Transverse colon (tissue), 4 donors: ENCODE data around the gene FUOM. TPM values are rescaled to one million over a fixed set of nuclear protein-coding genes. Genes with fewer than 3 reads are reported as not detected.

ENCODE experiments used
- DNase-seq: peaks from one replicate; pipeline ENCODE4 v3.0.0-alpha.2; 2019
- H3K27ac ChIP-seq, 4 donors: fragments of 200-600 bp; sonication (generic); 2 replicates each; pipeline ENCODE4 v1.5.1; 2016 to 2018; ENCODE audit warnings: inconsistent platforms in 4 of 4
- H3K27me3 ChIP-seq: fragments of 200-600 bp; sonication (generic); 2 replicates; pipeline ENCODE4 v1.5.1; 2017; ENCODE audit warnings: inconsistent platforms
- H3K36me3 ChIP-seq, 4 donors: fragments of 200-600 bp; sonication (generic); 2 replicates each; pipeline ENCODE4 v1.5.1; 2017 to 2019; ENCODE audit warnings: inconsistent platforms in 4 of 4
- H3K4me1 ChIP-seq, 4 donors: fragments of 200-600 bp; sonication (generic); 2 replicates each; pipeline ENCODE4 v1.5.1; 2017 to 2020; ENCODE audit warnings: inconsistent platforms in 4 of 4
- H3K4me3 ChIP-seq, 4 donors: fragments of 200-600 bp; sonication (generic); 1 replicate in 1 of 4; 2 replicates in 3 of 4; pipeline versions ENCODE4 v1.5.1 to v1.6.1; 2017 to 2019; ENCODE audit warnings: inconsistent platforms in 4 of 4
- H3K9me3 ChIP-seq, 2 donors: fragments of 200-600 bp; sonication (generic); 2 replicates each; pipeline ENCODE4 v1.5.1; 2017 to 2019; ENCODE audit warnings: inconsistent platforms in 2 of 2
- CTCF ChIP-seq, 5 experiments: fragments of 200-600 bp in 3 of 5; fragments of 450-650 bp in 2 of 5; sonication (generic) in 3 of 5; IDR thresholded peaks; 1 replicate in 2 of 5; 2 replicates in 3 of 5; pipeline ENCODE4 v1.5.1; 2016 to 2017; ENCODE audit warnings: antibody characterized with exemption in 5 of 5, inconsistent platforms in 3 of 5, mild to moderate bottlenecking in 2 of 5, moderate library complexity in 1 of 5
- POLR2AphosphoS5 ChIP-seq, 3 donors: sonication (generic); formaldehyde crosslinking; IDR thresholded peaks; one replicate each; pipeline ENCODE4 v1.6.1; 2016; ENCODE audit warnings: antibody characterized with exemption in 3 of 3
- WGBS, 2 donors: methylation state at CpG; one replicate each; pipeline ENCODE4 v1.1.5; 2018; ENCODE audit warnings: low coverage in 1 of 2; 5-methylcytosine and 5-hydroxymethylcytosine counted together
- in situ Hi-C, 4 donors: fragments of 200-750 bp; cut with MboI; loops; one replicate each; pipeline versions ENCODE4 v1.15.0 to v1.15.1; 2017; ENCODE audit warnings: low sequenced_read_pairs in 3 of 4, low pct_ligation_motif_present in 1 of 4, low pct_unique_long_range_greater_than_20kb in 1 of 4
- intact Hi-C: fragments of 100-400 bp; cut with DNase I; formaldehyde crosslinking; loops from one replicate; pipeline ENCODE4 v1.15.1; 2023; ENCODE audit warnings: low total_unique reads
- small RNA-seq, 4 donors: library from RNA; depleted of rRNA; stranded (forward); fragments of <200 nt; gene quantifications; one replicate each; pipeline ENCODE3, GENCODE V24; 2016
- total RNA-seq, 4 donors: library from RNA; depleted of rRNA; stranded (reverse); fragments of >200 nt; gene quantifications; one replicate each; pipeline ENCODE4 v1.1.0, GENCODE V29; 2016

Gene FUOM
- total RNA-seq, 4 donors from 2014 or later, result 1.2 to 43.3 (median 28.8) TPM

DNA sequence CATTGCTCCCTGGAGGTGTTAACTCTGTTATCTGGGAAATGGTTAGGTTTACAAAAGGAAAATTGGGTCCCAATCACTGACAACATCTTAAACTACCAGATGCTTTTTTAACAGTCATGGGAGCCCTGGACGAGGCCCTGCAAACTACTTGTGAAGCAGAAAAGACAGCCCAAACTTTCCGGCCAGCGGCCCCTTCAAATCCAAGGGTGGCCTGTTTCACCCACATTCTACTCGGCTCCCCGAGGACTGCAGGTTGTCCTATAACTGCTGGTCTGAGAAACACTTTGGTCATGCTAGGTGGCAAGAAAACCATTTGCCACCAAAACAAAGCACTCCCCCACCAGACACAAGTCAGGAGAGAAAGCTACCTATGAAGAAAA is 51.7 kb downstream of the FUOM start:
- 95% methylated on average over 5 of the region's 5 CpGs; no CpG with 5 or more reads in 1 of the 2 donors for WGBS, 2 donors
- Histone ChIP-seq H3K36me3 (peaks cover 0 to 5% (median under 1%) of the 10 kb centered on the region in 4 donors), H3K4me3 (no peak overlapping the region), H3K27ac (peak overlapping the region in 2 of 4 donors; percentile 5 to 54), H3K27me3 (no peaks in the 10 kb centered on the region), H3K4me1 (peaks cover 7 to 33% (median 18%) of the 10 kb centered on the region in 4 donors), H3K9me3 (no peaks in the 10 kb centered on the region)
- no peak for DNase-seq
- TF ChIP-seq CTCF (IDR thresholded peaks at IDR 0.05), result no peak
- TF ChIP-seq POLR2AphosphoS5 (IDR thresholded peaks at IDR 0.05), result no peak
- in situ Hi-C loops (no loop called here), intact Hi-C loops (no loop called here)

Small RNAs within 50 kb of the gene (small RNA-seq; reads per million reads assigned to genes)
- 0 reads per million in 4 donors for gene AL360181.4
- 0 reads per million in 4 donors for gene BANF1P2
- 0 to 0.28 (median 0.23) reads per million in 4 donors for gene MIR3944

Other genes with a start within 250 kb of the FUOM start
- gene KNDC1, start 197.8 kb downstream of the FUOM start, total RNA-seq, result 1 to 10 TPM in 1 of 4 donors, under 1 TPM in 1, not detected in 2; 0.14 to 1.2 TPM
- not detected for gene UTF1, start 127.8 kb downstream of the FUOM start, total RNA-seq
- gene VENTX, start 120.2 kb downstream of the FUOM start, total RNA-seq, result under 1 TPM in 2 of 4 donors, not detected in 2; 0.27 to 0.48 TPM
- gene ADAM8, start 81.2 kb downstream of the FUOM start, total RNA-seq, result 10 to 100 TPM in 2 of 4 donors, 1 to 10 TPM in 2; 2.3 to 21.3 (median 13.7) TPM
- 10 to 100 TPM; 37.5 to 68.3 (median 47.6) TPM for gene TUBGCP2, start 49.1 kb downstream of the FUOM start, total RNA-seq
- gene ZNF511, start 49.1 kb downstream of the FUOM start, total RNA-seq, result 100 to 1,000 TPM in 1 of 4 donors, 10 to 100 TPM in 3; 21.8 to 104 (median 27.2) TPM
- gene CALY, start 21.1 kb downstream of the FUOM start, total RNA-seq, result 1 to 10 TPM in 1 of 4 donors, under 1 TPM in 1, not detected in 2; 0.82 to 1.3 TPM
- gene PRAP1, start 10.6 kb downstream of the FUOM start, total RNA-seq, result 100 to 1,000 TPM in 3 of 4 donors, 1 to 10 TPM in 1; 3.8 to 990 (median 495) TPM
- 100 to 1,000 TPM in 3 of 4 donors, 10 to 100 TPM in 1; 48.3 to 165 (median 120) TPM for gene ECHS1, start 15.3 kb upstream of the FUOM start, total RNA-seq
- gene PAOX, start 21.2 kb upstream of the FUOM start, total RNA-seq, result 10 to 100 TPM; 11.3 to 32.4 (median 17.1) TPM
- 100 to 1,000 TPM in 1 of 4 donors, 10 to 100 TPM in 3; 26.5 to 139 (median 47.0) TPM for gene MTG1, start 36.1 kb upstream of the FUOM start, total RNA-seq
- not detected for gene SPRN, start 66.6 kb upstream of the FUOM start, total RNA-seq
- 1 to 10 TPM; 1.6 to 6.5 (median 3.1) TPM for gene SCART1, start 95.9 kb upstream of the FUOM start, total RNA-seq
- 1 to 10 TPM in 1 of 4 donors, under 1 TPM in 2, not detected in 1; 0.64 to 3.4 (median 0.96) TPM for gene CYP2E1, start 169.3 kb upstream of the FUOM start, total RNA-seq
- 1 to 10 TPM in 1 of 4 donors, not detected in 3; 2.3 TPM for gene SYCE1, start 207.6 kb upstream of the FUOM start, total RNA-seq